HepG2 (cell line): ENCODE results near the gene PELI3. TPM values are rescaled to one million over a fixed set of nuclear protein-coding genes. Genes with fewer than 3 reads are reported as not detected.

Source experiments
- ATF7 ChIP-seq, 2 experiments: fragments of 450-650 bp in 1 of 2; sonication (generic) in 1 of 2; formaldehyde crosslinking in 1 of 2; IDR thresholded peaks; 2 replicates each; pipeline versions ENCODE4 v1.4.0 to v1.6.1; 2016 to 2020; ENCODE audit warnings: antibody characterized with exemption in 1 of 2, mild to moderate bottlenecking in 1 of 2, missing genetic modification reagents in 1 of 2
- CREB3 ChIP-seq: sonication (generic); formaldehyde crosslinking; IDR thresholded peaks from 2 replicates; pipeline ENCODE4 v1.5.0; 2020; ENCODE audit warnings: missing genetic modification reagents
- DZIP1 ChIP-seq: sonication (generic); formaldehyde crosslinking; IDR thresholded peaks from 2 replicates; pipeline ENCODE4 v1.5.0; 2020; ENCODE audit warnings: mild to moderate bottlenecking, missing genetic modification reagents
- ERF ChIP-seq: IDR thresholded peaks from 2 replicates; pipeline ENCODE4 v1.6.1; 2018; ENCODE audit warnings: missing biosample characterization, missing genetic modification reagents
- FIP1L1 ChIP-seq: fragments of 200-400 bp; formaldehyde crosslinking; IDR thresholded peaks from 2 replicates; pipeline ENCODE4 v1.6.1; 2018; ENCODE audit warnings: low read depth, mild to moderate bottlenecking, low read length, moderate library complexity, borderline replicate concordance; ENCODE audit not compliant: insufficient read depth
- GLMP ChIP-seq: sonication (generic); formaldehyde crosslinking; IDR thresholded peaks from 2 replicates; pipeline ENCODE4 v1.9.0; 2021; ENCODE audit warnings: missing genetic modification reagents, mild to moderate bottlenecking, borderline replicate concordance
- GPN1 ChIP-seq: sonication (generic); formaldehyde crosslinking; IDR thresholded peaks from 2 replicates; pipeline ENCODE4 v1.5.1; 2020; ENCODE audit warnings: missing genetic modification reagents, borderline replicate concordance
- KAT8 ChIP-seq: IDR thresholded peaks from 2 replicates; pipeline ENCODE4 v1.6.1; 2016; ENCODE audit warnings: missing genetic modification reagents, missing compliant biosample characterization
- MAZ ChIP-seq, 2 experiments: sonication (generic) in 1 of 2; formaldehyde crosslinking in 1 of 2; IDR thresholded peaks; 2 replicates each; pipeline versions ENCODE4 v1.5.0 to v1.6.1; 2012 to 2020; ENCODE audit warnings: low read depth in 2 of 2, mild to moderate bottlenecking in 2 of 2, borderline replicate concordance in 1 of 2, improper control_type of control experiment in 1 of 2, low read length in 1 of 2, missing genetic modification reagents in 1 of 2, moderate library complexity in 1 of 2
- POGK ChIP-seq: sonication (generic); formaldehyde crosslinking; conservative IDR thresholded peaks from 2 replicates; pipeline ENCODE4 v1.8.0; 2022; ENCODE audit warnings: mild to moderate bottlenecking, moderate library complexity, missing genetic modification reagents
- SP140L ChIP-seq: sonication (generic); formaldehyde crosslinking; IDR thresholded peaks from 2 replicates; pipeline ENCODE4 v1.4.0; 2020; ENCODE audit warnings: missing genetic modification reagents, borderline replicate concordance
- TAF15 ChIP-seq: fragments of 200-400 bp; formaldehyde crosslinking; IDR thresholded peaks from one replicate; pipeline ENCODE4 v1.6.1; 2018; ENCODE audit warnings: mild to moderate bottlenecking, low read depth, low read length; ENCODE audit not compliant: poor library complexity, severe bottlenecking
- TRIM24 ChIP-seq: sonication (generic); formaldehyde crosslinking; IDR thresholded peaks from 2 replicates; pipeline ENCODE4 v1.8.0; 2022; ENCODE audit warnings: mild to moderate bottlenecking, missing genetic modification reagents
- ZBTB37 ChIP-seq: sonication (generic); formaldehyde crosslinking; IDR thresholded peaks from 2 replicates; pipeline ENCODE4 v1.4.0; 2020; ENCODE audit warnings: mild to moderate bottlenecking, missing genetic modification reagents
- ZBTB38 ChIP-seq: sonication (generic); formaldehyde crosslinking; IDR thresholded peaks from 2 replicates; pipeline ENCODE4 v1.5.1; 2020; ENCODE audit warnings: mild to moderate bottlenecking, missing genetic modification reagents
- ZFP62 ChIP-seq: sonication (generic); formaldehyde crosslinking; IDR thresholded peaks from 2 replicates; pipeline ENCODE4 v1.4.0; 2020; ENCODE audit warnings: missing genetic modification reagents
- ZNF788 ChIP-seq: sonication (generic); formaldehyde crosslinking; IDR thresholded peaks from 2 replicates; pipeline ENCODE4 v1.5.0; 2020; ENCODE audit warnings: mild to moderate bottlenecking, missing genetic modification reagents, borderline replicate concordance
- polyA plus RNA-seq, 8 experiments: library from polyadenylated mRNA; depleted of rRNA in 3 of 8; stranded (reverse) in 7 of 8; unstranded in 1 of 8; fragments of >200 nt; fragmentation: Illumina TruSeq in 4 of 8; extraction: Trizol in 4 of 8; gene quantifications; 2 replicates each; pipeline versions ENCODE4 v1.2.1 to v1.2.3, GENCODE V29; 2011 to 2016; ENCODE audit warnings: low read depth in 4 of 8, missing spikeins in 1 of 8, mixed read lengths in 1 of 8; ENCODE audit not compliant: insufficient read depth in 1 of 8
- total RNA-seq, 5 experiments: library from RNA; depleted of rRNA; stranded (reverse); fragments of >200 nt; fragmentation: Illumina TruSeq; extraction: Trizol; gene quantifications; 2 replicates each; pipeline ENCODE4 v1.2.3, GENCODE V29; 2016; ENCODE audit warnings: low read depth in 1 of 5

PELI3 gene
- total and polyA plus RNA-seq, 2 of the 13 experiments (the other 11 are each of a cell fraction or from before 2014, with no cell fraction given): 2.0 to 4.0 TPM

- TF ChIP-seq GLMP (CRISPR knock-in tag): no peak
- TF ChIP-seq ZFP62 (CRISPR knock-in tag): no peak
- TF ChIP-seq TAF15: no peak
- TF ChIP-seq ERF: 0 out of 2 replicates have a peak, but pooled peaks have one; percentile 13
- no peak for TF ChIP-seq FIP1L1
- no peak for TF ChIP-seq MAZ (IDR thresholded peaks at IDR 0.05; ENCODE audit: borderline replicate concordance, low read depth, low read length)
- TF ChIP-seq MAZ (CRISPR knock-in tag; IDR thresholded peaks at IDR 0.05; ENCODE audit: low read depth): no peak; the same call in 1 of the 2 replicates
- 0 out of 2 replicates have a peak, but pooled peaks have one; percentile 35 for TF ChIP-seq ZBTB38 (CRISPR knock-in tag)
- TF ChIP-seq POGK: no peak
- TF ChIP-seq ZNF788: peak; percentile 87; the same call in 1 of the 2 replicates
- no peak for TF ChIP-seq ZBTB37 (CRISPR knock-in tag)
- TF ChIP-seq CREB3 (CRISPR knock-in tag): no peak
- no peak for TF ChIP-seq SP140L (CRISPR knock-in tag)
- no peak for TF ChIP-seq ATF7 (IDR thresholded peaks at IDR 0.05)
- no peak for TF ChIP-seq ATF7 (CRISPR knock-in tag; IDR thresholded peaks at IDR 0.05)
- no peak for TF ChIP-seq DZIP1
- peak; percentile 96 for TF ChIP-seq KAT8 (CRISPR knock-in tag)
- no peak for TF ChIP-seq GPN1 (CRISPR knock-in tag)
- no peak for TF ChIP-seq TRIM24 (CRISPR knock-in tag)
Observed at GRCh38 chr11:66438504-66439466, 27.9 kb upstream of the PELI3 start, which contains the start of gene MRPL11 (continued).
